Measurements from ENCODE around the gene SEC31A. TPM values are rescaled to one million over a fixed set of nuclear protein-coding genes. Genes with fewer than 3 reads are reported as not detected.

SEC31A gene
- total RNA-seq, 1 donor from 2014 or later: 98.8 TPM

- H3K4me3 ChIP-seq (ENCODE audit: low read depth, low read length): no peak overlapping the region
- no peak for DNase-seq (ENCODE audit: low read depth)
- TF ChIP-seq CTCF (conservative IDR thresholded peaks at IDR 0.05; ENCODE audit: low read depth, low read length): no peak
These were observed 3.0 kb upstream of the SEC31A start for GRCh38 chr4:82893942-82894341.

GRCh38 chr4:82892467-82892802 is 1.5 kb upstream of the SEC31A start:
- H3K4me3 ChIP-seq (ENCODE audit: low read depth, low read length): no peak overlapping the region
- TF ChIP-seq CTCF (conservative IDR thresholded peaks at IDR 0.05; ENCODE audit: low read depth, low read length): no peak
- no peak for DNase-seq (ENCODE audit: low read depth)

DNA sequence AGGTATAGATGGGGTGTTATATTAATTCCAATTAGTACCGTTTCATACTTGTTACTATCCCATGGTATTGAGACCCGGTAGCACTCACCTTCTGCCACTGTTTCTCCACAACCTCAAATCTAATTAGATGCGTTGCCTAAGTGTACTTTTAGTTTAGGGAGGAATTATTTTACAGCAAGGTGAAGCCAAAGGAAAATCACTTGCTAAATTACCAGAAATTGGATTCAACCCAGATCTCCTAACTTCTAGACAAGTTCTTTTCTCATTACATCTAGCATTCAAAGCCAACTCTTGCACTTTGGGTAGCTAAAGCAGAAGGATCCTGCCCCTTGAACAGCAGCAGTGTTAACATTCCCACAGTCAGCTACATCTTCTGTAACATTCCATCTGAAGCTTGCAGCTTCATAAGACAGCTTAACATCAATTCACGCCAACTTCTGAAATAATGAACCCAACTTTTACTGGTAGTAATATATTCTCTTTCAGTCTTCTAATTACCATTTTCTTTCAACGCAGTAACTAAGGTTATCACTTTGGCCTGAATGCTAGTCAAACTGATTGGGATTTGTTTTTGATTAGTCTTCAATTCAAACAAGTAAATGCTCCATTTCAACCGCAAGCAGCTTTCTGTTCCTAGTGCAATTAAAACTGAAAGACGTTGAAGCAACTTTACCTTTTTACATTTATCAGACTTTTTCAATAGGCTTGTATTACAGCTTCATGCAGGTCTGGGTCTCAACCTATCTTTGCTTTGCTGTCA is 934 bp upstream of the SEC31A start:
- DNase-seq (ENCODE audit: low read depth): no peak
- peak overlapping the region; percentile 92 for H3K4me3 ChIP-seq (ENCODE audit: low read depth, low read length)
- no peak for TF ChIP-seq CTCF (conservative IDR thresholded peaks at IDR 0.05; ENCODE audit: low read depth, low read length)

DNA sequence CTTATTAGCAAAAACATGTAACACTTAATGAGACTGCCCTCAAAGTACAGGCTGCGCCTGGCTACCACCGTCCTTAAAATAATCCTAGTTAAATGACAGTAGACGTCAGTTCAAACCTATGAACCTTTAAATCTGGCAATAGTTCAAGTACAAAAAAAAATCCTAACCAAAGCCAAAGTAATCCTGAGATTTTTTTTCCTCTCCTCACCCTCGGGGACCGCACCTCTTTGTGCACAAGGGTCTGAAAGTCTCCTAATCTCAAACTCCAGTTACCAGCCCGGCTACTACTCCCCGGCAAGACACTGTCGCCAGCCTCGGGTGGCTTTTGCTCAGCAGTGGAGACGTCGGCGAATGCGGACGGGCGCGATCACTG is 439 bp downstream of the SEC31A start:
- peak overlapping the region; percentile 92 for H3K4me3 ChIP-seq (ENCODE audit: low read depth, low read length)
- TF ChIP-seq CTCF (conservative IDR thresholded peaks at IDR 0.05; ENCODE audit: low read depth, low read length): no peak
- no peak for DNase-seq (ENCODE audit: low read depth)

- no peak for TF ChIP-seq CTCF (conservative IDR thresholded peaks at IDR 0.05; ENCODE audit: low read depth, low read length)
- DNase-seq (ENCODE audit: low read depth): no peak
- peak overlapping the region; percentile 92 for H3K4me3 ChIP-seq (ENCODE audit: low read depth, low read length)
These were observed 1.7 kb downstream of the SEC31A start for GRCh38 chr4:82889287-82889686.

DNA sequence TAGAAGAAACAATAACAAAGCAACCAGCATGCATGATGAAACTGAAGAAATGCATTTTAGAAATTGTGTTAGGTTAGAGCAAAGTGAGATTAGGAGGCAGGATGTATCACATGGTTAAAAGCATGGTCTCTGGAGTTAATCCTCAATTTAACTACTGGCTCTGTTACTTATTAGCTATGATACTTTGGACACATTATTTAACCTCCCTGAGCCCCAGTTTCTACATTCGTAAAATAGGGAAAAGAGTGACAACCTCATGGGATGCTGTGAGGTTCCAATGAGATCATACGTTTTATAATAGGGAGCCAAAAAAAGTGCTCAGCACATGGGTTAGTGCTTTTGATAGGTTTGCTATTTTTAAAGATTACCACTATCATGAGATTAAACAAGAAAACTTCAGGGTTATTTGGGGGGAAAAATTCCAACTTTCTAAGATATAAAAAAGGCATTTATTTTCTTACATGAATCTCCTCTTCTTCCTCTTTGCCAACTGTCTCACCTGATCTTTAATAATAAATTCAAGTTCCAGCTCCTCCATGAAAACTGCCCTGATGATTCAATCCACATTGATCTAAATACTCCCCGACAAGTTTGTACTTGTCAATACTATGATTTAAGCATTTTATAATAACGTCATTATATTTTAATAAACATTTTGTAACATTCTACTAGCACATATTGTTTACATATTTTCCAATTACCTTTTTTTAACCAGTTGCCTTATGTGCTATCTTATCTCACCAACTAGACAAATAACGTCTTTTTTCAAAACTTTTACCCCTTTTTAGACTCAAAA is 4.6 kb downstream of the SEC31A start:
- DNase-seq (ENCODE audit: low read depth): no peak
- H3K4me3 ChIP-seq (ENCODE audit: low read depth, low read length): peak overlapping the region; percentile 3
- TF ChIP-seq CTCF (conservative IDR thresholded peaks at IDR 0.05; ENCODE audit: low read depth, low read length): no peak

Data from epithelial cell of proximal tubule (primary cell).